ENCODE results near the gene AOAH.

Gene AOAH

DNA sequence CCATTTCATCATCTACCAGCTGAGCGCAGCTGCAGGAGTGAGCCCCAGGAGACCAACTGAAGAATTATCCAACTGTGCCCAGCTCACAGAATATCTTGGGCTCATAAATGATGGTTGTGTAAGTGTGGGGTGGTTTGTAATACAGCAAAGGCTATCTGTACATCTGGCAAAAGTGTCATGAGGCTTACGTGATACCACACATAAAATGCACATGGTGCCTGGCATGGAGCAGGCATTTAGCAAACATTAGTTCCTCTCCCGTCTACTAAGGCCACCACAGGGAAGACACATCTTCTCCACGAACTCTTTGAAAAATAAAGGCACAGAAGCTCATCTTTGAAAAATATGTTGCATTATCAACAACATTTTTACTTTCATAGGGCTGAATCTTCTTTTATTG lies 32.3 kb downstream of the AOAH start:
- TF ChIP-seq, protein P1, sequence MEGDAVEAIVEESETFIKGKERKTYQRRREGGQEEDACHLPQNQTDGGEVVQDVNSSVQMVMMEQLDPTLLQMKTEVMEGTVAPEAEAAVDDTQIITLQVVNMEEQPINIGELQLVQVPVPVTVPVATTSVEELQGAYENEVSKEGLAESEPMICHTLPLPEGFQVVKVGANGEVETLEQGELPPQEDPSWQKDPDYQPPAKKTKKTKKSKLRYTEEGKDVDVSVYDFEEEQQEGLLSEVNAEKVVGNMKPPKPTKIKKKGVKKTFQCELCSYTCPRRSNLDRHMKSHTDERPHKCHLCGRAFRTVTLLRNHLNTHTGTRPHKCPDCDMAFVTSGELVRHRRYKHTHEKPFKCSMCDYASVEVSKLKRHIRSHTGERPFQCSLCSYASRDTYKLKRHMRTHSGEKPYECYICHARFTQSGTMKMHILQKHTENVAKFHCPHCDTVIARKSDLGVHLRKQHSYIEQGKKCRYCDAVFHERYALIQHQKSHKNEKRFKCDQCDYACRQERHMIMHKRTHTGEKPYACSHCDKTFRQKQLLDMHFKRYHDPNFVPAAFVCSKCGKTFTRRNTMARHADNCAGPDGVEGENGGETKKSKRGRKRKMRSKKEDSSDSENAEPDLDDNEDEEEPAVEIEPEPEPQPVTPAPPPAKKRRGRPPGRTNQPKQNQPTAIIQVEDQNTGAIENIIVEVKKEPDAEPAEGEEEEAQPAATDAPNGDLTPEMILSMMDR (conservative IDR thresholded peaks at IDR 0.05; ENCODE audit: low read length), result no peak
- H3K4me3 ChIP-seq (ENCODE audit: low read length), result no peak overlapping the region
- DNase-seq (ENCODE audit: low read depth), result no peak

DNA sequence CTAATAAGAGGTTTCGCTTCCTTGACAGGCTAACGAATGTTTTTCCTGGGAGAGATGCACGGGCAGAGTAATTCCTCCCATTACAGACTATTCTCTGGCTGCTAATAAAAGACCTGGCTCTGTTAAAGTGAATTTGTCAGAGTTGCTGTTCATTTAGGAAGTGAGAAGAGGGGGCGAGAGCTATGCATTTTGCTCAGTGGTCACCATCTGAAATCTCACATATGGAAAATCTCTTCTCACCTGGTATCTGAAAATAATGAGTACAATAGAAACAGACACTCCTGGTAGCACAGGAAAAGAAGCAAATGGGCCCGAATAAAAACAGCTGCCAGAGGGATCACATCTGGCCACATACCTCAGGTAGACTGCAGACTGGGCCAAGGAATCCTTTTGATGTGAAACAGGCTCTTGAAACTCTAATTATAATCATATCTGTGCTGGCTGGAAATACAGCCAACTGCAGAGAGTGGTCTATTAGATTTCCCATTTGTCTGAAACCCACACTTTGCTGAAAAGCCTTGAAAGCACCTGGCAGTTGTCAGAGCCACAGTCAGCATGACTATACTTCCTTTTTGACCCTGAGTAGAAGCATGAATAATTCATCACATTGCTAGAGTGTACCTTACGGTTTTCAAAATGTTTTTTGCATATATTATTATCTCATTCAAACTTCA lies 33.6 kb downstream of the AOAH start:
- TF ChIP-seq, protein P1 (conservative IDR thresholded peaks at IDR 0.05; ENCODE audit: low read length), result no peak
- H3K4me3 ChIP-seq (ENCODE audit: low read length), result no peak overlapping the region
- DNase-seq (ENCODE audit: low read depth), result no peak

DNA sequence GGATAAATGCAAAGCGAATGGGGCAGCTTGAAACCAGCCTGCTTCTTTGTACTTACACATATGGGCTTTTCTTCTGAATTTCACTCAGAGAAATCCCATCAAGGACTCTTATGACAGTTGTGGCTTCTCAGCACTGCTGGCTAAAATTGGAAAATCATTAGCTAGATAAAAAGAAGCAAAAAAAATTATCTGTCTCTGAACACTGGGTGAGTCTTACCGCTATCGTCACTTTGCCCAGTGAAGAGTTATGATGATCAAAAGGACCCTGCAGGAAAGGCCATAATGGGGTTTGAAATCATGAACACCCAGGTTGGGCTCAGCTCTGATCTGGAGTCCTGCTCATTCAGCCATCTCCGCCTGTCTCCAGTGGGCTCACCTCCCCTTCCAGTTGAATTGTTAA lies 34.3 kb downstream of the AOAH start:
- TF ChIP-seq, protein P1 (conservative IDR thresholded peaks at IDR 0.05; ENCODE audit: low read length), result no peak
- no peak for DNase-seq (ENCODE audit: low read depth)
- H3K4me3 ChIP-seq (ENCODE audit: low read length), result no peak overlapping the region

DNA sequence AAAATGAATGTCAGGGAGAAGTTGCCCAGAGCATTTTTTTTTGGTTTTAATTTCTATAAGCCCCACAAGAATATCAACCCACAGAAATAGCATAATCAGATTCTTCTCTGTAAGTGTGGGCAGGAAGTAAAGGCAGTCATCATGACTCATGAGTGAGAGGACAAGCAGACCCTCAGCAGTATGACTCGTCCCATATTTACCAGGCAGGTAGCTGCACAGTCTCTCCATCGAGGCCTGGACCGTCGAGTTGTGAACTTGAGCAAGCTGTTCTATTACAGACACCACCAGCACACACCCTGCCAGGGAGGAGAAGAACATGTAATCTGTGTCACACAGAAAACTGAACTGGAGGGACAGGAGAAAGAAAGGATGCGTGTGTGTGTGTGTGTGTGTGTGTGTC lies 37.8 kb downstream of the AOAH start:
- TF ChIP-seq, protein P1 (conservative IDR thresholded peaks at IDR 0.05; ENCODE audit: low read length), result no peak
- no peak for DNase-seq (ENCODE audit: low read depth)
- no peak overlapping the region for H3K4me3 ChIP-seq (ENCODE audit: low read length)

DNA sequence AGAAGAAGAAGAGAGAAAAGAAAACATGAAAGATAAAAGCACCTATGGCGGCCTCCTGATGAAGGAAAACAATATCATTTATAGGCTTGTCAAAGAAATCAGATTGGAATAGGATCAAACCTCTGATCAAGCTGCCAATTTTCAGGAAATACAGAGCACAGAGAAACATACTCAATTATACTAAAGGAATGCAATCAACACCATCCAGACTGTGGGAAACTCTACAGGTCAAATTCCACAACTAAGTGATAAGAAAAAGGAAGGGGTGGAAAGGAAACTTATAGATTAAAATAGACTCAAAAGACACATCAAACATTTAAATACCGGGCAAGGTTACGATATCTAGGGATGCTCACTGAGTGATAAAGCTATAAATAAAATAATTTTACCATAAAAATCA lies 39.3 kb downstream of the AOAH start:
- H3K4me3 ChIP-seq (ENCODE audit: low read length), result no peak overlapping the region
- TF ChIP-seq, protein P1 (conservative IDR thresholded peaks at IDR 0.05; ENCODE audit: low read length), result no peak
- no peak for DNase-seq (ENCODE audit: low read depth)

DNA sequence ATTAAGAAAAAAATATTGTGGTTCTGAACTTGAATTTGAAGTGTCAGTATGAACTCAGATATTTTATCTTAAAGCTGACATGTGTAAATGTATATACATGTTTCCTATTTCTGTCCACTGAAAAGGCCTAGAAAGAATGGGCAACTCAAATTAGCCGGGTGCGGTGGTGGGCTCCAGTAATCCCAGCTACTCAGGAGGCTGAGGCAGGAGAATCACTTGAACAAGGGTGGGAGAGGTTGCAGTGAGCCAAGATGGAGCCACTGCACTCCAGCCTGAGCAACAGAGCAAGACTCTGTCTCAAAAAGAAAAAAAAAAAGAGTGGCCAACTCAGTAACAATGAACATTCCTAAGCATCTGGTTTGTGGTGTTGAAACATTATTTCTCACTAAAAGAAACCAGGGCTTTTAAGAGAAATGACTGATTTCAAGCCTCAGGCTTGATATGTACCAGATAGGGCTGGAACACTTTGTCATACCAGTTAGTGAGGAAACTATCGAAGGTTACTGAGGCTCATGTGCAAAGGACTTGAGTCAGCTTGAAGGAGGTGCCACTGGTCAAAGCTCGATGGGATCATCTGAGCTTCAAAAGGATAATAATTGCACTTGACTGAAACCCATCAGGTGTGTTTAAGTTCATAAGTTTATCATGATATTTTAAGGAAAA lies 40.5 kb downstream of the AOAH start:
- TF ChIP-seq, protein P1 (conservative IDR thresholded peaks at IDR 0.05; ENCODE audit: low read length), result no peak
- no peak overlapping the region for H3K4me3 ChIP-seq (ENCODE audit: low read length)
- no peak for DNase-seq (ENCODE audit: low read depth)

DNA sequence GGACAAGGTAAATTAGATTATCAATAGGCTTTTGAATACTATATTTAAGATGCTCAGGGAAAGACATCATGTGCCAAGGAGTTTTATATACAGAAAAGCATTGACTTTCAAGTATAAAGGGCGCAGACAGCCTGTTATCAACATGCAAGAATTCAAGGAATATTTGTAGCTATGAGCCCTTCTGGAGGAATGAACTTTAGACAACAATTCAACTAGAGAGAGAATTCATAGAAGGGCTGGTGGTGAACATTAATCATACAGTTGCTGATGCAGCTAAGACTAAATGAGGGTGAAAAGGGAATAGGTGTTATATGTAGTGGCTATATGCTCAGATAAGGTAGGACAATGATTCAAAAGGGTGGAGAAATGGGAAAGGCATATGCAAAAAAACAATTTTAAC lies 41.2 kb downstream of the AOAH start:
- H3K4me3 ChIP-seq (ENCODE audit: low read length), result no peak overlapping the region
- TF ChIP-seq, protein P1 (conservative IDR thresholded peaks at IDR 0.05; ENCODE audit: low read length), result no peak
- no peak for DNase-seq (ENCODE audit: low read depth)

All from AG10803 (cell line).